B cell (primary cell): ENCODE results near the gene CHTF18. TPM values are rescaled to one million over a fixed set of nuclear protein-coding genes. Genes with fewer than 3 reads are reported as not detected.
A peak's percentile ranks its signal among the peaks of the same experiment; 100 is the strongest.

ENCODE experiments used
- ATAC-seq: fragments of 200-7000 bp; cut with Tn5 transposase; one replicate; pipeline ENCODE4 v1.10.0; 2021; ENCODE audit warnings: low read depth, mild to moderate bottlenecking, moderate number of reproducible peaks, moderate library complexity
- CTCF ChIA-PET: fragments of 350-600 bp; sonication (Branson Sonifier 250); formaldehyde crosslinking; loops from one replicate; lab custom pipeline; 2021; ENCODE audit warnings: antibody characterized with exemption, inconsistent platforms; lab: Charles Lee
- POLR2A ChIA-PET: fragments of 350-600 bp; sonication (Branson Sonifier 250); formaldehyde crosslinking; loops from one replicate; lab custom pipeline; 2021; ENCODE audit warnings: antibody characterized with exemption; lab: Charles Lee
- DNase-seq: peaks from one replicate; pipeline ENCODE4 v3.0.0; 2013
- H2AFZ ChIP-seq: 2 replicates; pipeline ENCODE4 v1.6.1; 2012; ENCODE audit warnings: mild to moderate bottlenecking, low read depth, low read length; ENCODE audit not compliant: insufficient read depth, poor library complexity, severe bottlenecking
- H3K27ac ChIP-seq, 2 donors: 1 replicate in 1 of 2; 2 replicates in 1 of 2; pipeline ENCODE4 v1.5.1; 2012 to 2013; ENCODE audit warnings: low read length in 2 of 2, mild to moderate bottlenecking in 2 of 2, moderate library complexity in 1 of 2
- H3K27me3 ChIP-seq, 4 experiments: fragments of 200-600 bp in 1 of 4; sonication (generic) in 1 of 4; replicated peaks in 1 of 4; 1 replicate in 2 of 4; 2 replicates in 2 of 4; pipeline versions ENCODE4 v1.6.1 to v1.7.0; 2013 to 2016; ENCODE audit warnings: low read length in 3 of 4, mild to moderate bottlenecking in 2 of 4, mixed read lengths in 1 of 4, moderate library complexity in 1 of 4; ENCODE audit not compliant: insufficient read depth in 4 of 4, control insufficient read depth in 3 of 4; ENCODE audit errors: control extremely low read depth in 1 of 4
- H3K36me3 ChIP-seq, 2 experiments: replicated peaks in 1 of 2; 1 replicate in 1 of 2; 2 replicates in 1 of 2; pipeline versions ENCODE4 v1.6.1 to v1.7.1; 2013; ENCODE audit warnings: low read length in 1 of 2; ENCODE audit not compliant: insufficient read depth in 2 of 2, control insufficient read depth in 1 of 2; ENCODE audit errors: control extremely low read depth in 1 of 2, extremely low read depth in 1 of 2
- H3K4me1 ChIP-seq, 2 donors: fragments of 200-600 bp in 1 of 2; sonication (generic) in 1 of 2; 1 replicate in 1 of 2; 2 replicates in 1 of 2; pipeline versions ENCODE4 v1.5.1 to v1.6.1; 2013 to 2017; ENCODE audit warnings: low read length in 2 of 2; ENCODE audit not compliant: control insufficient read depth in 2 of 2, insufficient read depth in 2 of 2
- H3K4me2 ChIP-seq: replicated peaks from 2 replicates; pipeline ENCODE3; 2012; ENCODE audit warnings: mild to moderate bottlenecking, low read depth, low read length; ENCODE audit not compliant: poor library complexity, severe bottlenecking
- H3K4me3 ChIP-seq, 5 experiments: fragments of 200-600 bp in 1 of 5; sonication (generic) in 1 of 5; 1 replicate in 3 of 5; 2 replicates in 2 of 5; pipeline versions ENCODE4 v1.5.1 to v1.7.0; 2011 to 2016; ENCODE audit warnings: low read length in 4 of 5, mild to moderate bottlenecking in 4 of 5, low read depth in 2 of 5, control low read depth in 1 of 5, moderate library complexity in 1 of 5; ENCODE audit not compliant: insufficient read depth in 1 of 5; ENCODE audit errors: control extremely low read depth in 1 of 5, extremely low read depth in 1 of 5
- H3K79me2 ChIP-seq: fragments of 200-600 bp; sonication (generic); one replicate; pipeline ENCODE4 v1.6.0; 2016; ENCODE audit warnings: low read length; ENCODE audit not compliant: control insufficient read depth, insufficient read depth
- H3K9ac ChIP-seq: fragments of 200-600 bp; sonication (generic); 2 replicates; pipeline ENCODE4 v1.6.1; 2017; ENCODE audit warnings: mild to moderate bottlenecking, low read length, moderate library complexity
- H3K9me3 ChIP-seq, 3 donors: one replicate each; pipeline versions ENCODE4 v1.6.1 to v1.7.1; 2013; ENCODE audit warnings: low read length in 2 of 3; ENCODE audit not compliant: control insufficient read depth in 2 of 3, insufficient read depth in 1 of 3; ENCODE audit errors: control extremely low read depth in 1 of 3
- H4K20me1 ChIP-seq: 2 replicates; pipeline ENCODE4 v1.6.0; 2012; ENCODE audit warnings: mild to moderate bottlenecking, low read length; ENCODE audit not compliant: insufficient read depth, control insufficient read depth, poor library complexity, severe bottlenecking
- H3K27ac Mint-ChIP-seq: one replicate; pipeline ENCODE4 v1.8.0; 2021; ENCODE audit warnings: mixed read lengths
- H3K27me3 Mint-ChIP-seq: one replicate; pipeline ENCODE4 v1.8.0; 2021; ENCODE audit warnings: mixed read lengths
- H3K4me1 Mint-ChIP-seq: one replicate; pipeline ENCODE4 v1.8.0; 2021; ENCODE audit warnings: mixed read lengths
- H3K4me3 Mint-ChIP-seq: one replicate; pipeline ENCODE4 v1.8.0; 2021; ENCODE audit warnings: mixed read lengths
- H3K9me3 Mint-ChIP-seq: one replicate; pipeline ENCODE4 v1.8.0; 2022; ENCODE audit warnings: mixed read lengths; ENCODE audit not compliant: insufficient read depth
- CTCF ChIP-seq: fragments of 200-600 bp; IDR thresholded peaks from one replicate; pipeline ENCODE4 v1.8.0; 2022; ENCODE audit warnings: antibody characterized with exemption, mild to moderate bottlenecking
- EZH2 ChIP-seq: IDR thresholded peaks from 2 replicates; pipeline ENCODE4 v1.6.1; 2012; ENCODE audit warnings: borderline replicate concordance, low read depth, mild to moderate bottlenecking, moderate library complexity, low read length; ENCODE audit not compliant: insufficient read depth, poor library complexity, severe bottlenecking
- WGBS: methylation state at CpG from one replicate; pipeline ENCODE4 v1.1.5; 2013; ENCODE audit warnings: missing lambda C conversion rate; ENCODE audit not compliant: insufficient coverage; 5-methylcytosine and 5-hydroxymethylcytosine counted together
- intact Hi-C: fragments of 100-400 bp; cut with micrococcal nuclease; formaldehyde crosslinking; loops from one replicate; pipeline ENCODE4 v1.10.0; 2022
- polyA plus RNA-seq: library from polyadenylated mRNA; depleted of rRNA; stranded (reverse); fragments of >200 nt; gene quantifications from 2 replicates; pipeline ENCODE4 v1.2.3, GENCODE V29; 2012
- total RNA-seq, 2 donors: library from RNA; stranded (reverse); fragments of 120-200 nt in 1 of 2; gene quantifications; 1 replicate in 1 of 2; 2 replicates in 1 of 2; pipeline versions ENCODE4 v1.2.3 to v1.2.4, GENCODE V29; 2013 to 2022

Gene CHTF18
- total and polyA plus RNA-seq, 2 donors (not counting 1 experiment from before 2014, with no cell fraction given): 72.3 to 76.1 TPM

- CTCF ChIA-PET: no interaction called here
- intact Hi-C loops: no loop called here
- H3K4me1 Mint-ChIP-seq: peaks cover 5% of the 10 kb centered on the region
- H3K9ac ChIP-seq: no peak overlapping the region
- WGBS: 19% methylated on average over 67 of the region's 67 CpGs
- peak; percentile 87 for ATAC-seq
- H3K9me3 ChIP-seq: peaks cover 0 to 15% (median 0%) of the 10 kb centered on the region in 3 donors
- peaks cover 0 to 49% (median 7%) of the 10 kb centered on the region in 4 experiments for H3K27me3 ChIP-seq
- H3K4me1 ChIP-seq: peaks cover 9 to 11% of the 10 kb centered on the region in 2 donors
- H3K4me2 ChIP-seq: peak overlapping the region; percentile 55
- POLR2A ChIA-PET: no interaction called here
- no peaks in the 10 kb centered on the region for H3K9me3 Mint-ChIP-seq
- peak; percentile 54 for DNase-seq
- peaks cover 32% of the 10 kb centered on the region for H3K27me3 Mint-ChIP-seq
- H3K27ac Mint-ChIP-seq: no peak overlapping the region
- TF ChIP-seq CTCF (peak; percentile 51), EZH2 (no peak)
- no peak overlapping the region for H3K27ac ChIP-seq
- no peaks in the 10 kb centered on the region for H3K36me3 ChIP-seq
- peak overlapping the region; percentile 8 for H2AFZ ChIP-seq
- no peak overlapping the region for H3K4me3 ChIP-seq
- peak overlapping the region; percentile 24 for H3K4me3 Mint-ChIP-seq
- H4K20me1 ChIP-seq: no peaks in the 10 kb centered on the region
- H3K79me2 ChIP-seq: peaks cover 15% of the 10 kb centered on the region
Measured at GRCh38 chr16:813204-813915, 24.9 kb downstream of the CHTF18 start.

- Histone ChIP-seq H3K9ac (no peak overlapping the region), H3K27me3 (peaks cover 0 to 54% (median 10%) of the 10 kb centered on the region in 4 experiments), H3K27ac (no peak overlapping the region), H4K20me1 (no peaks in the 10 kb centered on the region), H3K79me2 (peaks cover 11% of the 10 kb centered on the region), H3K9me3 (peaks cover 0 to 15% (median 0%) of the 10 kb centered on the region in 3 donors), H3K4me3 (no peak overlapping the region), H3K36me3 (no peaks in the 10 kb centered on the region), H3K4me2 (peak overlapping the region; percentile 55), H2AFZ (peak overlapping the region; percentile 8), H3K4me1 (peaks cover 3 to 8% of the 10 kb centered on the region in 2 donors)
- peaks cover 32% of the 10 kb centered on the region for H3K27me3 Mint-ChIP-seq
- H3K4me3 Mint-ChIP-seq: no peak overlapping the region
- ChIA-PET CTCF (no interaction called here), POLR2A (no interaction called here)
- ATAC-seq (no peak), DNase-seq (no peak)
- H3K9me3 Mint-ChIP-seq: no peaks in the 10 kb centered on the region
- intact Hi-C loops: no loop called here
- TF ChIP-seq EZH2 (no peak), CTCF (peak; percentile 10)
- 70% methylated on average over 15 of the region's 22 CpGs for WGBS
- H3K27ac Mint-ChIP-seq: no peak overlapping the region
- peaks cover 3% of the 10 kb centered on the region for H3K4me1 Mint-ChIP-seq
Measured at GRCh38 chr16:813916-814412, 25.5 kb downstream of the CHTF18 start.
